Loucy (cell line): ENCODE results near the gene C16orf96.

Source experiments
- H2AFZ ChIP-seq: fragments of 200-600 bp; sonication (generic); 2 replicates; pipeline ENCODE4 v1.6.0; 2016; ENCODE audit warnings: antibody characterized with exemption, mild to moderate bottlenecking, low read length, moderate library complexity
- H3F3A ChIP-seq: fragments of 200-600 bp; 2 replicates; pipeline ENCODE4 v1.6.0; 2016; ENCODE audit warnings: antibody characterized with exemption, low read depth, mild to moderate bottlenecking
- H3K27me3 ChIP-seq: fragments of 200-600 bp; sonication (generic); 2 replicates; pipeline ENCODE4 v1.6.1; 2014; ENCODE audit warnings: low read length, mild to moderate bottlenecking; ENCODE audit not compliant: insufficient read depth, poor library complexity, severe bottlenecking
- H3K36me3 ChIP-seq: fragments of 200-600 bp; sonication (generic); 2 replicates; pipeline ENCODE4 v1.6.1; 2016; ENCODE audit warnings: low read length; ENCODE audit not compliant: insufficient read depth
- H3K4me1 ChIP-seq: fragments of 200-600 bp; sonication (generic); 2 replicates; pipeline ENCODE4 v1.5.1; 2014; ENCODE audit warnings: low read length, mild to moderate bottlenecking; ENCODE audit not compliant: insufficient read depth, poor library complexity, severe bottlenecking
- H3K4me2 ChIP-seq: fragments of 200-600 bp; sonication (generic); 2 replicates; pipeline ENCODE4 v1.6.0; 2014; ENCODE audit warnings: antibody characterized with exemption, low read length, low read depth, mild to moderate bottlenecking; ENCODE audit not compliant: poor library complexity, severe bottlenecking
- H3K4me3 ChIP-seq: fragments of 200-600 bp; sonication (generic); 2 replicates; pipeline ENCODE4 v1.5.1; 2014; ENCODE audit warnings: low read length, mild to moderate bottlenecking, mixed read lengths; ENCODE audit not compliant: poor library complexity, severe bottlenecking
- H3K79me2 ChIP-seq: fragments of 200-600 bp; sonication (generic); 2 replicates; pipeline ENCODE4 v1.6.1; 2014; ENCODE audit warnings: low read length; ENCODE audit not compliant: insufficient read depth
- H3K9ac ChIP-seq: fragments of 200-600 bp; sonication (generic); 2 replicates; pipeline ENCODE4 v1.6.0; 2014; ENCODE audit warnings: mild to moderate bottlenecking, low read depth, low read length, moderate library complexity; ENCODE audit not compliant: poor library complexity, severe bottlenecking
- H3K9me2 ChIP-seq: fragments of 200-600 bp; sonication (generic); replicated peaks from 2 replicates; pipeline ENCODE4 v1.6.1; 2016; ENCODE audit warnings: low read depth, low read length, mixed read lengths
- H3K9me3 ChIP-seq: fragments of 200-600 bp; sonication (generic); 2 replicates; pipeline ENCODE4 v1.6.1; 2014; ENCODE audit warnings: mild to moderate bottlenecking, antibody characterized with exemption, low read length, low read depth; ENCODE audit not compliant: insufficient read depth
- H4K20me1 ChIP-seq: fragments of 200-600 bp; sonication (generic); 2 replicates; pipeline ENCODE4 v1.6.0; 2014; ENCODE audit warnings: antibody characterized with exemption, low read length, mild to moderate bottlenecking; ENCODE audit not compliant: insufficient read depth, poor library complexity, severe bottlenecking
- EZH2phosphoT487 ChIP-seq: fragments of 200-600 bp; IDR thresholded peaks from 2 replicates; pipeline ENCODE4 v1.6.1; 2018; ENCODE audit warnings: antibody characterized with exemption, mild to moderate bottlenecking, moderate library complexity, borderline replicate concordance
- TF ChIP-seq, protein P1 (sequence below): fragments of 200-600 bp; sonication (generic); conservative IDR thresholded peaks from 2 replicates; pipeline ENCODE4 v1.5.1; 2014; ENCODE audit warnings: mild to moderate bottlenecking, antibody characterized with exemption, low read length

Gene C16orf96

DNA sequence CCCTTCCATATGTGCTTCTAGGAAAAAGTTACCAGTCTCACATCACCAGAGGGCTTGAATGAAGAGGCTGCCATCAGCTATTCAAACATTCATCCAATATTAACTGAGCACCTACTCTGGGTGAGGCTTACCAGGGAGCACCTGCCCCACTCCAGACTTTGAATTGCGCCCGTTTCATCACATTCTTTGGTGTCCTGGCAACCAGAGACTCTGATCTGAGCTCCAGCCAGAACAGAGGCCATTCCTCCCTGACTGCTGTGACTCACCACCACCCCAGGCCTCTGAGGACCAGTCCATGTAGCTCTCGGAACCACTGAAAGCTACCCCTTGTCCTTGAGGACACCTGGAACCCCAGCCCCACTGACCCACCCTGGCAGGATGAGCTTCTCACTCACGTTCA, at the start of gene C16orf96:
Gene C16orf96, plus strand, starts transcription at position 229 of the 400 bp plus-strand sequence. Its CDS starts 150 bp downstream, at position 379.
- Histone ChIP-seq H4K20me1 (no peaks in the 10 kb centered on the region), H3K9ac (no peak within 1 kb of the TSS), H3K79me2 (no peaks in the 10 kb centered on the region), H3K4me1 (no peaks in the 10 kb centered on the region), H3K4me2 (no peak within 1 kb of the TSS), H3F3A (no peaks in the 10 kb centered on the region), H3K4me3 (no peak within 1 kb of the TSS), H3K9me3 (no peaks in the 10 kb centered on the region), H3K9me2 (no peaks in the 10 kb centered on the region), H2AFZ (no peak within 1 kb of the TSS), H3K27me3 (no peaks in the 10 kb centered on the region), H3K36me3 (no peaks in the 10 kb centered on the region)
- TF ChIP-seq, protein P1, sequence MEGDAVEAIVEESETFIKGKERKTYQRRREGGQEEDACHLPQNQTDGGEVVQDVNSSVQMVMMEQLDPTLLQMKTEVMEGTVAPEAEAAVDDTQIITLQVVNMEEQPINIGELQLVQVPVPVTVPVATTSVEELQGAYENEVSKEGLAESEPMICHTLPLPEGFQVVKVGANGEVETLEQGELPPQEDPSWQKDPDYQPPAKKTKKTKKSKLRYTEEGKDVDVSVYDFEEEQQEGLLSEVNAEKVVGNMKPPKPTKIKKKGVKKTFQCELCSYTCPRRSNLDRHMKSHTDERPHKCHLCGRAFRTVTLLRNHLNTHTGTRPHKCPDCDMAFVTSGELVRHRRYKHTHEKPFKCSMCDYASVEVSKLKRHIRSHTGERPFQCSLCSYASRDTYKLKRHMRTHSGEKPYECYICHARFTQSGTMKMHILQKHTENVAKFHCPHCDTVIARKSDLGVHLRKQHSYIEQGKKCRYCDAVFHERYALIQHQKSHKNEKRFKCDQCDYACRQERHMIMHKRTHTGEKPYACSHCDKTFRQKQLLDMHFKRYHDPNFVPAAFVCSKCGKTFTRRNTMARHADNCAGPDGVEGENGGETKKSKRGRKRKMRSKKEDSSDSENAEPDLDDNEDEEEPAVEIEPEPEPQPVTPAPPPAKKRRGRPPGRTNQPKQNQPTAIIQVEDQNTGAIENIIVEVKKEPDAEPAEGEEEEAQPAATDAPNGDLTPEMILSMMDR = no peak
- no peak for TF ChIP-seq EZH2phosphoT487

DNA sequence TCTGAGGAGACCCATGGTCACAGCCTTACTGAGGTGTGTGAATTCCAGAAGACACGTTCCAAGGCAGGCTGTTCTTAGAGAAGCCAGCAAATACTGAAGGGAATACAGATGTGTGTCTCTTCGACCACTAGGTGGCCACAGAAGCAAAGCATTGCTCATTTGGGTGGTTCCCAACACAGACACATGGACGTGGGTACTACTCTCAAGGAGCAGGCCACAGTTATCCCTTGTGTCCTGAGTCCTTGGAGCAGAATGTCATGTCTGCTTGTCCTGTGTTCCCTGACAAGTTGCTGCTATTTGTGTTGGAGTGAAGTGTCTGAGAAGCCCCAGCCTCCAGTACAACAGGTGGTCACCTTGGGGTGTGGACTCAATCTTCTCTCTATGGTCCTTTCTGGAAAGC, 49.7 kb upstream of the C16orf96 start:
- Histone ChIP-seq H3K4me1 (no peaks in the 10 kb centered on the region), H3K9me3 (no peaks in the 10 kb centered on the region), H3K9ac (no peak overlapping the region), H4K20me1 (no peaks in the 10 kb centered on the region), H3K9me2 (no peaks in the 10 kb centered on the region), H3F3A (no peaks in the 10 kb centered on the region), H3K4me2 (no peak overlapping the region), H3K27me3 (no peaks in the 10 kb centered on the region), H3K79me2 (no peaks in the 10 kb centered on the region; the same call in 1 of the 2 replicates), H3K36me3 (peaks cover 27% of the 10 kb centered on the region; the same call in 1 of the 2 replicates), H3K4me3 (no peak overlapping the region), H2AFZ (no peak overlapping the region)
- TF ChIP-seq, protein P1 = peak; percentile 61
- TF ChIP-seq EZH2phosphoT487 = no peak

DNA sequence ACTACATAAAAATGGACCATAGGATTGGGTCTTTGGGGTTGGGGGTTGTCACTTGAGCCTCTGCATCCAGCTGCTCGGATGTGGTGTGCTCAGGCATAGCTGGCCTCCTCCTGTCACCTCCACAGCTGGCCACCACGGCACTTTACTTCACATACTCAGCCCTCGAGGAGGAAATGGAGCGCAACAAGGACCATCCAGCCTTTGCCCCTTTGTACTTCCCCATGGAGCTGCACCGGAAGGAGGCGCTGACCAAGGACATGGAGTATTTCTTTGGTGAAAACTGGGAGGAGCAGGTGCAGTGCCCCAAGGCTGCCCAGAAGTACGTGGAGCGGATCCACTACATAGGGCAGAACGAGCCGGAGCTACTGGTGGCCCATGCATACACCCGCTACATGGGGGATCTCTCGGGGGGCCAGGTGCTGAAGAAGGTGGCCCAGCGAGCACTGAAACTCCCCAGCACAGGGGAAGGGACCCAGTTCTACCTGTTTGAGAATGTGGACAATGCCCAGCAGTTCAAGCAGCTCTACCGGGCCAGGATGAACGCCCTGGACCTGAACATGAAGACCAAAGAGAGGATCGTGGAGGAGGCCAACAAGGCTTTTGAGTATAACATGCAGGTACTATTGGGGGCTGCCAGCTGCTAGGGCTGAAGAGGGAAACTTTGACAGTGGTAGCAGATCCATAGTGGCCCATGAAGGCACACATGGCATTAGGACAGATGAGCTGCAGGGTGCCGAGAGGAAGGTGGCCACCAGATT, 48.4 kb upstream of the C16orf96 start:
- Histone ChIP-seq H2AFZ (no peak overlapping the region), H4K20me1 (no peaks in the 10 kb centered on the region), H3K9me3 (no peaks in the 10 kb centered on the region), H3F3A (no peaks in the 10 kb centered on the region), H3K4me3 (no peak overlapping the region), H3K36me3 (peaks cover 27% of the 10 kb centered on the region; the same call in 1 of the 2 replicates), H3K4me2 (no peak overlapping the region), H3K79me2 (no peaks in the 10 kb centered on the region), H3K9me2 (no peaks in the 10 kb centered on the region), H3K27me3 (no peaks in the 10 kb centered on the region), H3K9ac (no peak overlapping the region), H3K4me1 (no peaks in the 10 kb centered on the region)
- TF ChIP-seq, protein P1 = no peak
- TF ChIP-seq EZH2phosphoT487 = no peak
